PC-3 (cell line): ENCODE results near the gene CXCL3.

Experiments
- CTCF ChIP-seq: fragments of 300-600 bp; sonication (generic); conservative IDR thresholded peaks from 2 replicates; pipeline ENCODE4 v1.5.1; 2017; ENCODE audit warnings: antibody characterized with exemption, low read depth, mild to moderate bottlenecking, low read length
- EZH2 ChIP-seq: fragments of 300-600 bp; sonication (generic); IDR thresholded peaks from one replicate; pipeline ENCODE4 v1.6.1; 2017; ENCODE audit warnings: antibody characterized with exemption, mild to moderate bottlenecking, low read length; ENCODE audit not compliant: unreplicated experiment
- EZH2phosphoT487 ChIP-seq: fragments of 300-600 bp; sonication (generic); IDR thresholded peaks from 2 replicates; pipeline ENCODE4 v1.6.1; 2018; ENCODE audit warnings: mild to moderate bottlenecking, antibody characterized with exemption, low read length, borderline replicate concordance

- no peak for TF ChIP-seq CTCF
- TF ChIP-seq EZH2 = no peak
- no peak for TF ChIP-seq EZH2phosphoT487
Observed at GRCh38 chr4:74062953-74063352, 24.5 kb upstream of the CXCL3 start.
